DOHH2 (cell line): ENCODE results near the gene PRKN.

ENCODE experiments used
- H3F3A ChIP-seq: fragments of 200-600 bp; sonication (generic), shearing (Covaris generic); 2 replicates; pipeline ENCODE4 v1.6.0; 2016; ENCODE audit warnings: antibody characterized with exemption, mild to moderate bottlenecking; ENCODE audit not compliant: control insufficient read depth, insufficient read depth
- H3K27ac ChIP-seq: fragments of 200-600 bp; sonication (generic); 2 replicates; pipeline ENCODE4 v1.5.1; 2014; ENCODE audit warnings: low read depth, mild to moderate bottlenecking, low read length, moderate library complexity
- H3K27me3 ChIP-seq: fragments of 200-600 bp; sonication (generic); 2 replicates; pipeline ENCODE4 v1.6.1; 2014; ENCODE audit warnings: mild to moderate bottlenecking, low read length, mixed read lengths; ENCODE audit not compliant: control insufficient read depth
- H3K36me3 ChIP-seq: fragments of 200-600 bp; sonication (generic); 2 replicates; pipeline ENCODE4 v1.6.1; 2014; ENCODE audit warnings: mild to moderate bottlenecking, low read length, moderate library complexity, mixed read lengths; ENCODE audit not compliant: control insufficient read depth
- H3K4me1 ChIP-seq: fragments of 200-600 bp; sonication (generic); 2 replicates; pipeline ENCODE4 v1.6.1; 2014; ENCODE audit warnings: mild to moderate bottlenecking, low read length, mixed read lengths; ENCODE audit not compliant: control insufficient read depth
- H3K4me2 ChIP-seq: fragments of 200-600 bp; sonication (generic); 2 replicates; pipeline ENCODE4 v1.6.0; 2014; ENCODE audit warnings: mild to moderate bottlenecking, low read length, moderate library complexity
- H3K4me3 ChIP-seq: fragments of 200-600 bp; sonication (generic); 2 replicates; pipeline ENCODE4 v1.5.1; 2014; ENCODE audit warnings: mild to moderate bottlenecking, low read length, mixed read lengths
- H3K79me2 ChIP-seq: fragments of 200-600 bp; sonication (generic); 2 replicates; pipeline ENCODE4 v1.6.1; 2014; ENCODE audit warnings: mild to moderate bottlenecking, low read length, mixed read lengths; ENCODE audit not compliant: control insufficient read depth
- H3K9me2 ChIP-seq: fragments of 200-600 bp; sonication (generic); replicated peaks from 2 replicates; pipeline ENCODE4 v1.6.1; 2014; ENCODE audit warnings: mild to moderate bottlenecking, low read length, mixed read lengths; ENCODE audit not compliant: control insufficient read depth
- H3K9me3 ChIP-seq: fragments of 200-600 bp; sonication (generic); 2 replicates; pipeline ENCODE4 v1.6.1; 2014; ENCODE audit warnings: antibody characterized with exemption, low read length, mixed read lengths; ENCODE audit not compliant: control insufficient read depth, insufficient read depth
- H4K20me1 ChIP-seq: fragments of 200-600 bp; sonication (generic); 2 replicates; pipeline ENCODE4 v1.6.0; 2014; ENCODE audit warnings: low read depth, mild to moderate bottlenecking, antibody characterized with exemption, low read length, moderate library complexity; ENCODE audit not compliant: control insufficient read depth, insufficient read depth
- EZH2phosphoT487 ChIP-seq: fragments of 200-600 bp; sonication (generic); IDR thresholded peaks from 2 replicates; pipeline ENCODE4 v1.6.1; 2017; ENCODE audit warnings: borderline replicate concordance, mild to moderate bottlenecking, antibody characterized with exemption, low read length, moderate library complexity, mixed read lengths
- TF ChIP-seq, protein P1 (sequence below): fragments of 200-600 bp; sonication (generic); IDR thresholded peaks from one replicate; pipeline ENCODE4 v1.5.1; 2014; ENCODE audit warnings: antibody characterized with exemption, mild to moderate bottlenecking, low read depth, low read length; ENCODE audit not compliant: poor library complexity, severe bottlenecking

Gene PRKN

DNA sequence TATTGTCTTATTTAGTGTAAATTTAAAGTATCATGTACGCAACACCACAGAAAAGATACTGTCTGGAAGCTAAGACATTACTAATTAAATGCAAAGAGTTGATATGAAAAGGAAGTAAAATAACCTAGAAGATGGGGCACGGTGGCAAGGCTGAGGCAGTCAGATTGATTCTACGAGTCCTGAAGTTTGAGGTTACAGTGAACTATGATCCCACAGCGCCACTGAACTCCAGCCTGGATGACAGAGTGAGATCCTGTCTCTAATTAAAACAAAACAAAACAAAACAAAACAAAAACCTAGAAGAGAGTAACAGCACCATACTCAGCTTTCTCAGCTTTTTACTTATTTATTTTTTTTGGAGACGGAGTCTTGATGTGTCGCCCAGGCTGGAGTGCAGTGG is 199.0 kb downstream of the PRKN start:
- TF ChIP-seq EZH2phosphoT487 = no peak
- TF ChIP-seq, protein P1, sequence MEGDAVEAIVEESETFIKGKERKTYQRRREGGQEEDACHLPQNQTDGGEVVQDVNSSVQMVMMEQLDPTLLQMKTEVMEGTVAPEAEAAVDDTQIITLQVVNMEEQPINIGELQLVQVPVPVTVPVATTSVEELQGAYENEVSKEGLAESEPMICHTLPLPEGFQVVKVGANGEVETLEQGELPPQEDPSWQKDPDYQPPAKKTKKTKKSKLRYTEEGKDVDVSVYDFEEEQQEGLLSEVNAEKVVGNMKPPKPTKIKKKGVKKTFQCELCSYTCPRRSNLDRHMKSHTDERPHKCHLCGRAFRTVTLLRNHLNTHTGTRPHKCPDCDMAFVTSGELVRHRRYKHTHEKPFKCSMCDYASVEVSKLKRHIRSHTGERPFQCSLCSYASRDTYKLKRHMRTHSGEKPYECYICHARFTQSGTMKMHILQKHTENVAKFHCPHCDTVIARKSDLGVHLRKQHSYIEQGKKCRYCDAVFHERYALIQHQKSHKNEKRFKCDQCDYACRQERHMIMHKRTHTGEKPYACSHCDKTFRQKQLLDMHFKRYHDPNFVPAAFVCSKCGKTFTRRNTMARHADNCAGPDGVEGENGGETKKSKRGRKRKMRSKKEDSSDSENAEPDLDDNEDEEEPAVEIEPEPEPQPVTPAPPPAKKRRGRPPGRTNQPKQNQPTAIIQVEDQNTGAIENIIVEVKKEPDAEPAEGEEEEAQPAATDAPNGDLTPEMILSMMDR = no peak
- Histone ChIP-seq H3K9me3 (no peaks in the 10 kb centered on the region), H3K4me2 (no peak overlapping the region), H3K27ac (no peak overlapping the region), H3K9me2 (no peaks in the 10 kb centered on the region), H3K79me2 (no peaks in the 10 kb centered on the region), H3K27me3 (no peaks in the 10 kb centered on the region), H3F3A (no peaks in the 10 kb centered on the region), H3K4me1 (no peaks in the 10 kb centered on the region), H3K36me3 (no peaks in the 10 kb centered on the region), H4K20me1 (no peaks in the 10 kb centered on the region), H3K4me3 (no peak overlapping the region)

DNA sequence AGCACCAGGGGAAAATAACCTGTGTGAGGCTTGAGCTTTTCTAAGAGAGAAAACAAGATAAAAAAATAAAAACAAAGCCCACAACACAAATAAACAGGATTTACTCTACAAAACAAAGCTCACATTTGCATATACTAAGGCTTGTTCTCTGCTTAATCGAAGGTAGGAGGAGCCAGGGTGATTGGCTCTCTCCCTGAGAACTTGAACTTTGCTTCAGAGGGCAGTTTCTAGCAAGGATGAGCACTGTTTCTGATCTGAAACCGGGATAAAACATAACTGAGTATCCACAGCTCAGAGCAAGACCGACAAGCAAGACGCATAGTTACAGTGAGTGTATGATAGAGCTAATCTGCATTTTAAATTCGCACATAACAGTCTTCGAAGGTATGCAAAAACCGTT is 200.6 kb downstream of the PRKN start:
- no peaks in the 10 kb centered on the region for H3F3A ChIP-seq
- no peaks in the 10 kb centered on the region for H3K27me3 ChIP-seq
- H3K27ac ChIP-seq = no peak overlapping the region
- H3K36me3 ChIP-seq = no peaks in the 10 kb centered on the region
- no peaks in the 10 kb centered on the region for H3K9me2 ChIP-seq
- TF ChIP-seq EZH2phosphoT487 = no peak
- TF ChIP-seq, protein P1 = no peak
- H3K4me3 ChIP-seq = no peak overlapping the region
- no peak overlapping the region for H3K4me2 ChIP-seq
- no peaks in the 10 kb centered on the region for H3K79me2 ChIP-seq
- no peaks in the 10 kb centered on the region for H4K20me1 ChIP-seq
- no peaks in the 10 kb centered on the region for H3K9me3 ChIP-seq
- no peaks in the 10 kb centered on the region for H3K4me1 ChIP-seq

DNA sequence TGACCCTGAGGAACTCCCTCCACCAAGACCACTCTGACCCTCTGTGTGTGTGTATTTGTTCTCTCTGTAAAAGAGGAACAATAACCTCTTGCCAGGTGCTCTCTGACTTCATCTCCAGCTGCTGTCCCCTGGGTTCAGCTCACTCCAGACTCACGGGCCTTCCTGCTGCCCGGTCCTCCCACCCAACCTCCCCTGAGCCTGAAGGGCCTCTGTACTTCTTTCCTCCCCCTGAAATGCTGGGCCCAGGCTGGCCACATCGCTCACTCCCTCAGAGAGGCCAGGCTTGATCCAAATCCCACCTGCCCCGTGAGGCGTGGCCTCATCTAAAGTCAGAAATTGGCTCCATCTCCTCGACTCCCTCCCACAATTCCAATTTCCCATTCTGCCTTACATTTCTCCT is 202.4 kb downstream of the PRKN start:
- no peak overlapping the region for H3K27ac ChIP-seq
- H4K20me1 ChIP-seq = no peaks in the 10 kb centered on the region
- no peak overlapping the region for H3K4me3 ChIP-seq
- no peaks in the 10 kb centered on the region for H3K36me3 ChIP-seq
- H3K4me1 ChIP-seq = no peaks in the 10 kb centered on the region
- H3K9me3 ChIP-seq = no peaks in the 10 kb centered on the region
- no peaks in the 10 kb centered on the region for H3K27me3 ChIP-seq
- H3K4me2 ChIP-seq = no peak overlapping the region
- H3K9me2 ChIP-seq = no peaks in the 10 kb centered on the region
- H3F3A ChIP-seq = no peaks in the 10 kb centered on the region
- TF ChIP-seq EZH2phosphoT487 = no peak
- no peaks in the 10 kb centered on the region for H3K79me2 ChIP-seq

DNA sequence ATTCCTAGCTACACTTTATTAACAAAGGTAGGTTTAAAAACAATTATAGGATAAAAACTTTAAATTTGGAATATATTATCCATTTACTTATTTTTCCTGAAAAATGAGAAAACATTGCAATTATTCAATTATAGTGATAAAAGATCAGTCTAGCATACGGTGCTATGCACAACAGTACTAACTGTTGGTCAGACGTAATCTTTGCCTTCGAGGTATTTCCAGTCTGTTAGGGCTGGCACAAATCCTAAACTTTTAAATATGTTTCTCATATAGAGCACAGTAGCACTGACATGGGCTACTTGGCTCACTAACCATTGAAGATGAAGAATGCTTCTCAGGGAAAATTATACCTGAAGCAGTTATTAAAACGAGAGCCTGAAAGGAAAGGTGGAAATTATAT is 214.8 kb downstream of the PRKN start:
- no peaks in the 10 kb centered on the region for H3K27me3 ChIP-seq
- H3K4me2 ChIP-seq = no peak overlapping the region
- no peak for TF ChIP-seq EZH2phosphoT487
- H3K9me3 ChIP-seq = no peaks in the 10 kb centered on the region
- H3K4me1 ChIP-seq = no peaks in the 10 kb centered on the region
- H3F3A ChIP-seq = no peaks in the 10 kb centered on the region
- H4K20me1 ChIP-seq = no peaks in the 10 kb centered on the region
- H3K79me2 ChIP-seq = no peaks in the 10 kb centered on the region
- H3K9me2 ChIP-seq = no peaks in the 10 kb centered on the region
- no peak overlapping the region for H3K4me3 ChIP-seq
- H3K36me3 ChIP-seq = no peaks in the 10 kb centered on the region
- H3K27ac ChIP-seq = no peak overlapping the region
